SK-N-SH treated with all-trans-retinoic acid at 6 μM for 48 hours (cell line): ENCODE results near the gene HOXA13.

ENCODE experiments used
- ATAC-seq: fragments of 200-7000 bp; cut with Tn5 transposase; 3 replicates; pipeline ENCODE4 v1.9.1; 2020; ENCODE audit warnings: mild to moderate bottlenecking, moderate library complexity
- ARNTL ChIP-seq: fragments of 450-650 bp; formaldehyde crosslinking; IDR thresholded peaks from 2 replicates; pipeline ENCODE4 v1.5.0; 2020; ENCODE audit warnings: low read depth, mild to moderate bottlenecking, moderate library complexity, borderline replicate concordance
- BACH2 ChIP-seq: fragments of 250-450 bp; sonication (Bioruptor Pico); IDR thresholded peaks from 2 replicates; pipeline ENCODE4 v1.9.0; 2021; ENCODE audit warnings: mild to moderate bottlenecking, borderline replicate concordance
- ISL1 ChIP-seq: fragments of 250-450 bp; sonication (Bioruptor Pico); IDR thresholded peaks from 2 replicates; pipeline ENCODE4 v2.1.2; 2022; ENCODE audit warnings: mild to moderate bottlenecking, moderate library complexity
- OSR1 ChIP-seq: fragments of 250-450 bp; sonication (Bioruptor Pico); IDR thresholded peaks from 2 replicates; pipeline ENCODE4 v1.8.0; 2022; ENCODE audit warnings: moderate library complexity, mild to moderate bottlenecking, inconsistent platforms
- PPARA ChIP-seq: fragments of 250-450 bp; sonication (Bioruptor Pico); IDR thresholded peaks from 2 replicates; pipeline ENCODE4 v1.5.0; 2020; ENCODE audit warnings: mild to moderate bottlenecking, borderline replicate concordance
- RARB ChIP-seq: fragments of 250-450 bp; sonication (Bioruptor Pico); IDR thresholded peaks from 2 replicates; pipeline ENCODE4 v1.8.0; 2021; ENCODE audit warnings: mild to moderate bottlenecking, moderate library complexity
- TCF4 ChIP-seq: fragments of 250-450 bp; sonication (Bioruptor Pico); IDR thresholded peaks from 2 replicates; pipeline ENCODE4 v1.8.0; 2021; ENCODE audit warnings: mild to moderate bottlenecking, moderate library complexity, borderline replicate concordance
- TOX ChIP-seq: fragments of 250-450 bp; sonication (Bioruptor Pico); IDR thresholded peaks from 2 replicates; pipeline ENCODE4 v1.8.0; 2021; ENCODE audit warnings: mild to moderate bottlenecking, moderate library complexity, borderline replicate concordance
- ZC3H10 ChIP-seq: fragments of 250-450 bp; sonication (Bioruptor Pico); IDR thresholded peaks from 2 replicates; pipeline ENCODE4 v1.5.1; 2021; ENCODE audit warnings: mild to moderate bottlenecking, moderate library complexity
- ZFP3 ChIP-seq: fragments of 250-450 bp; sonication (Bioruptor Pico); IDR thresholded peaks from 2 replicates; pipeline ENCODE4 v1.5.0; 2020; ENCODE audit warnings: mild to moderate bottlenecking, moderate library complexity
- ZFP30 ChIP-seq: fragments of 450-650 bp; formaldehyde crosslinking; IDR thresholded peaks from 2 replicates; pipeline ENCODE4 v1.5.0; 2022; ENCODE audit warnings: mild to moderate bottlenecking, moderate library complexity
- ZNF565 ChIP-seq: fragments of 450-650 bp; formaldehyde crosslinking; conservative IDR thresholded peaks from 2 replicates; pipeline ENCODE4 v1.5.0; 2020; ENCODE audit warnings: low read depth, mild to moderate bottlenecking, moderate library complexity
- TF ChIP-seq, protein P1 (sequence below): fragments of 250-450 bp; sonication (Bioruptor Pico); IDR thresholded peaks from 2 replicates; pipeline ENCODE4 v1.5.1; 2020; ENCODE audit warnings: low read depth, mild to moderate bottlenecking, moderate library complexity
- TF ChIP-seq, protein P2 (sequence below): fragments of 250-450 bp; sonication (Bioruptor Pico); IDR thresholded peaks from 2 replicates; pipeline ENCODE4 v1.5.1; 2021; ENCODE audit warnings: mild to moderate bottlenecking, moderate library complexity
- TF ChIP-seq, protein P3 (sequence below): fragments of 250-450 bp; sonication (Bioruptor Pico); IDR thresholded peaks from 2 replicates; pipeline ENCODE4 v1.8.0; 2021; ENCODE audit warnings: low read depth, mild to moderate bottlenecking, moderate library complexity, borderline replicate concordance
- TF ChIP-seq, protein P4 (sequence below): fragments of 250-450 bp; sonication (Bioruptor Pico); IDR thresholded peaks from 2 replicates; pipeline ENCODE4 v1.5.0; 2020; ENCODE audit warnings: mild to moderate bottlenecking, moderate library complexity

HOXA13 gene

DNA sequence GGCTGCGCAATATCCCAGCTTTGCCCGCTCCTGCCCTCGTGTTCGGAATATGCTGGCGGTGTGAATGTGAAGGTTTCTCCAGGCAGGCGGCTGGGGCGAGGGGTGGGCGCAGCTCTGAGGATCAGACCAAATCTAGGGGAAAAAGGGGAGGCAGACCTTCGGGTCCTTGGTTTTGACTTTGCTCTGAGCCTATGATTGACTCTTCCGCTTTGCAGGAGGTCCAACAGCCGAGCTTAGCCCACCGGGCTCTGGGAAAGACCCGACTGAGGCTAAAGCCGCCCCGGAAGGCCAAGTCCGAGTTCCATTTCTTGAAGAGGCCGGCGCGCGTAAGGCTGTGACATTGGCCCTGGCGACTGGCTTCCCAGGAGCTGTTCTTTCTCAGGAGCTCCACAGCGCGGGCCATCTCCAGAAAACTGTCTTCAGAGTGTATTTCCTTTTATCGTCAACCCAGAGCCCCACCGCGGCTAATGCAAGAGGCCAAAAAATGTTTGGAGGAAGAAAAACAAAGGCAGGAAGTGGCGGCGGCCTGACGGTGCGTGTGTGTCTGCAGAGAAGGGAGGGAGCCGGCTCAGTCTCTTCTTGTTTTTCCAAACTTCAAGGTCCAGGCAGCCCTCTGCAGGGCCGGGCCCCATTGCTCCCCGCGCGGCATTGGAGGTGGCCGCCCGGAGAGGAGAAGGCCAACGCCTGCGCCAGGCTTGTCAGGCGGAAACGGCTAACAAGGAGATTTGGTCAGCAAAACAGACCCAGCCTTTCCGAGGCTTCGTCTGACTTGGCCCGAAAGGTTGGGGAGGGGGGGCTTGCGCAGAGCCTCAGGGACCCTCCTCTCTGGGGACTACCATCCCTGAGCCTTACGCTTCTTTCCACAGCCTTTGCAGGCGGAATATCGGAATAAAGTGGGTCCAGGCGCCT lies 11.3 kb downstream of the HOXA13 start:
- ATAC-seq: peak; percentile 2; the same call in 1 of the 3 replicates

DNA sequence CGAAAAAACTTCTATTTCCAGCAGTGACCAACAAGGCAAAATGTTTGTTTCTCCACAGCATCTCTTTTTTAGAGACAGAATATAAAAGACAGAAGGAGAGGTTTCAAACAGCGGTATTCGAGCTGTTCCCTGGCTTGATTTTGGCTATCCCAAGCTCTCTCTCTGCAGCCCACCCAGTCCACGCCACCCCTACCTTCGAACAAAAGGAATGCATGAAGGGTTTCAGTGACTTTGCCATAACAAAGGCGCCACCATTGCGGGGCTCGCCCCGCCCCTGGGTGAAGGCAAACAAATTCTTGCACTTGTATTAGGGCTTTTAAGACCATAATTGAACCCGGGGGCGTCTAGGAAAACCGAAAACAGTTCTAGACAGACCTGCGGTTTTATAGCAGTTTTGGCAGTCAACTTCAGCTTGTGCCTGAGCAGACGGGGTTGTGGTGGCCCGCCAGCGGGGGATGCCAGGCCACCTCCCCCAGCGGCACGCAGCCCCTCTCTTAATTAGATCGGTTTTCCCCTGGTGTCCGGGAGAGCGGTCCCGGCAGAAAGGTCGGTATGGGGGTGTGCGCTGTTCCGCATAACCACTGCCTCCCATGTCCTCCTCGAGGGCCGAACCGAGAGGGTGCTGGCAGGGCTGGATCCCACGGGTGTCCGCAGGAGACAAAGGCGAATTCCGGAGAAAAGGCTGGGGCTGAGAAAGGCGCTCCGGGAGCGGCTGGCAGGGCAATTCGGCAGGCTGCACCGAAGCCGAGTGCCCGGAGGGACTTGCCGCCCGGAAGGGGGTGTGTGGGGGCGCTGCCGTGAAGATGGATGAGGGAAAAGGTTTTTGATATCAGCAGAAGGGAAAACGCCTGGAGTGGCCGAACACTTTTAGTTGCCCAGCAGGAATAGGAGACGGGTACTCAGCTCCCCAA lies 12.2 kb downstream of the HOXA13 start:
- TF ChIP-seq RARB (CRISPR knock-in tag): no peak
- TF ChIP-seq, protein P1, sequence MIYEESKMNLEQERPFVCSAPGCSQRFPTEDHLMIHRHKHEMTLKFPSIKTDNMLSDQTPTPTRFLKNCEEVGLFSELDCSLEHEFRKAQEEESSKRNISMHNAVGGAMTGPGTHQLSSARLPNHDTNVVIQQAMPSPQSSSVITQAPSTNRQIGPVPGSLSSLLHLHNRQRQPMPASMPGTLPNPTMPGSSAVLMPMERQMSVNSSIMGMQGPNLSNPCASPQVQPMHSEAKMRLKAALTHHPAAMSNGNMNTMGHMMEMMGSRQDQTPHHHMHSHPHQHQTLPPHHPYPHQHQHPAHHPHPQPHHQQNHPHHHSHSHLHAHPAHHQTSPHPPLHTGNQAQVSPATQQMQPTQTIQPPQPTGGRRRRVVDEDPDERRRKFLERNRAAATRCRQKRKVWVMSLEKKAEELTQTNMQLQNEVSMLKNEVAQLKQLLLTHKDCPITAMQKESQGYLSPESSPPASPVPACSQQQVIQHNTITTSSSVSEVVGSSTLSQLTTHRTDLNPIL (CRISPR knock-in tag): no peak
- no peak for TF ChIP-seq OSR1 (CRISPR knock-in tag)
- no peak for TF ChIP-seq ZNF565 (CRISPR knock-in tag)
- TF ChIP-seq ARNTL (CRISPR knock-in tag): no peak
- ATAC-seq: no peak

More for the DNA sequence above, 11.3 kb downstream of the HOXA13 start:
- TF ChIP-seq TCF4 (CRISPR knock-in tag) (no peak), ZFP3 (CRISPR knock-in tag) (no peak), ISL1 (CRISPR knock-in tag) (no peak), BACH2 (no peak), ZC3H10 (no peak), ARNTL (CRISPR knock-in tag) (no peak), ZFP30 (CRISPR knock-in tag) (no peak), PPARA (CRISPR knock-in tag) (no peak)
- TF ChIP-seq, protein P2, sequence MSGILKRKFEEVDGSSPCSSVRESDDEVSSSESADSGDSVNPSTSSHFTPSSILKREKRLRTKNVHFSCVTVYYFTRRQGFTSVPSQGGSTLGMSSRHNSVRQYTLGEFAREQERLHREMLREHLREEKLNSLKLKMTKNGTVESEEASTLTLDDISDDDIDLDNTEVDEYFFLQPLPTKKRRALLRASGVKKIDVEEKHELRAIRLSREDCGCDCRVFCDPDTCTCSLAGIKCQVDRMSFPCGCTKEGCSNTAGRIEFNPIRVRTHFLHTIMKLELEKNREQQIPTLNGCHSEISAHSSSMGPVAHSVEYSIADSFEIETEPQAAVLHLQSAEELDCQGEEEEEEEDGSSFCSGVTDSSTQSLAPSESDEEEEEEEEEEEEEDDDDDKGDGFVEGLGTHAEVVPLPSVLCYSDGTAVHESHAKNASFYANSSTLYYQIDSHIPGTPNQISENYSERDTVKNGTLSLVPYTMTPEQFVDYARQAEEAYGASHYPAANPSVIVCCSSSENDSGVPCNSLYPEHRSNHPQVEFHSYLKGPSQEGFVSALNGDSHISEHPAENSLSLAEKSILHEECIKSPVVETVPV (CRISPR knock-in tag): no peak
- TF ChIP-seq, protein P3, sequence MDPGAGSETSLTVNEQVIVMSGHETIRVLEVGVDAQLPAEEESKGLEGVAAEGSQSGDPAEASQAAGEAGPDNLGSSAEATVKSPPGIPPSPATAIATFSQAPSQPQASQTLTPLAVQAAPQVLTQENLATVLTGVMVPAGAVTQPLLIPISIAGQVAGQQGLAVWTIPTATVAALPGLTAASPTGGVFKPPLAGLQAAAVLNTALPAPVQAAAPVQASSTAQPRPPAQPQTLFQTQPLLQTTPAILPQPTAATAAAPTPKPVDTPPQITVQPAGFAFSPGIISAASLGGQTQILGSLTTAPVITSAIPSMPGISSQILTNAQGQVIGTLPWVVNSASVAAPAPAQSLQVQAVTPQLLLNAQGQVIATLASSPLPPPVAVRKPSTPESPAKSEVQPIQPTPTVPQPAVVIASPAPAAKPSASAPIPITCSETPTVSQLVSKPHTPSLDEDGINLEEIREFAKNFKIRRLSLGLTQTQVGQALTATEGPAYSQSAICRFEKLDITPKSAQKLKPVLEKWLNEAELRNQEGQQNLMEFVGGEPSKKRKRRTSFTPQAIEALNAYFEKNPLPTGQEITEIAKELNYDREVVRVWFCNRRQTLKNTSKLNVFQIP (CRISPR knock-in tag): no peak

DNA sequence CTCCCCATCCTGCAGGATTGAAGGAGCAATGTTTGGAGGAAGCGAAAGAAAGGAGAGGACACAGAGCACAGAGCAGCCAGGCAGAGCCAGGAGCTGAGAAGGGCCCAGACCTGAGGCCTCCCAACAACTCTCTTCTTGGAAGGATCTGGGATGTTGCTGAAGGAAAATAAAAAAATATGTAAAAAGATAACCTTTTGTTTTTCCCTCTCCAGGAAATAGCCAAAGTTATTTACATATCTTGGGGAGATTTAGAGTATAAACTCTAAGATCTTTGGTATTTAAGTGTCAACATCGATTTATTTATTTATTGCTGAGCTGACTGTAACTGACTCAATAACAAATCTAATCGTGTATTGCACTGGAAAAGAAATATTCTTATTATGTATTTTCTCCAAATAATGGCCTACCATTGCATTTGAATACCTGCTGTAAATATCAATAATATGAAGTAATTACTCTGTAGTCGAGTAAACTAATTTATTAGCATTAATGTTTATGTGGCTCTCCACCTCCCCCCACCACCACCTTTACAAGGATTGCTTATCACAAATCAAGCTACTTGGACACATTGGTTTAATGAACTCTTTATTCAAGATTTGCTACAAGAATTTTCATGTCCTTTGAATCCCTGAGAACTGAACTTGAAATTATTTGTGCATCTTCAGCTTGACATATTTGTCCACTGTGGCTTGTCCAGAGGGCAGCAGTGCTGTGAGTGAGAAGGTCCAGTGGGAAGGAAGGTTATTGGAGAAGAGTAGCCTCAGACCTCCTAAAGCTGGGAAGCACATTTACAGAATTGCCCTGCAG lies 13.0 kb downstream of the HOXA13 start:
- TF ChIP-seq, protein P4, sequence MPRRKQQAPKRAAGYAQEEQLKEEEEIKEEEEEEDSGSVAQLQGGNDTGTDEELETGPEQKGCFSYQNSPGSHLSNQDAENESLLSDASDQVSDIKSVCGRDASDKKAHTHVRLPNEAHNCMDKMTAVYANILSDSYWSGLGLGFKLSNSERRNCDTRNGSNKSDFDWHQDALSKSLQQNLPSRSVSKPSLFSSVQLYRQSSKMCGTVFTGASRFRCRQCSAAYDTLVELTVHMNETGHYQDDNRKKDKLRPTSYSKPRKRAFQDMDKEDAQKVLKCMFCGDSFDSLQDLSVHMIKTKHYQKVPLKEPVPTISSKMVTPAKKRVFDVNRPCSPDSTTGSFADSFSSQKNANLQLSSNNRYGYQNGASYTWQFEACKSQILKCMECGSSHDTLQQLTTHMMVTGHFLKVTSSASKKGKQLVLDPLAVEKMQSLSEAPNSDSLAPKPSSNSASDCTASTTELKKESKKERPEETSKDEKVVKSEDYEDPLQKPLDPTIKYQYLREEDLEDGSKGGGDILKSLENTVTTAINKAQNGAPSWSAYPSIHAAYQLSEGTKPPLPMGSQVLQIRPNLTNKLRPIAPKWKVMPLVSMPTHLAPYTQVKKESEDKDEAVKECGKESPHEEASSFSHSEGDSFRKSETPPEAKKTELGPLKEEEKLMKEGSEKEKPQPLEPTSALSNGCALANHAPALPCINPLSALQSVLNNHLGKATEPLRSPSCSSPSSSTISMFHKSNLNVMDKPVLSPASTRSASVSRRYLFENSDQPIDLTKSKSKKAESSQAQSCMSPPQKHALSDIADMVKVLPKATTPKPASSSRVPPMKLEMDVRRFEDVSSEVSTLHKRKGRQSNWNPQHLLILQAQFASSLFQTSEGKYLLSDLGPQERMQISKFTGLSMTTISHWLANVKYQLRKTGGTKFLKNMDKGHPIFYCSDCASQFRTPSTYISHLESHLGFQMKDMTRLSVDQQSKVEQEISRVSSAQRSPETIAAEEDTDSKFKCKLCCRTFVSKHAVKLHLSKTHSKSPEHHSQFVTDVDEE (CRISPR knock-in tag): no peak
- TF ChIP-seq ARNTL (CRISPR knock-in tag) (no peak), ZFP3 (CRISPR knock-in tag) (no peak), RARB (CRISPR knock-in tag) (no peak), ZNF565 (CRISPR knock-in tag) (no peak), TOX (CRISPR knock-in tag) (no peak)
- no peak for ATAC-seq
